Measurements from ENCODE around the gene FBRSL1.
A peak's percentile ranks its signal among the peaks of the same experiment; 100 is the strongest.

Gene FBRSL1

DNA sequence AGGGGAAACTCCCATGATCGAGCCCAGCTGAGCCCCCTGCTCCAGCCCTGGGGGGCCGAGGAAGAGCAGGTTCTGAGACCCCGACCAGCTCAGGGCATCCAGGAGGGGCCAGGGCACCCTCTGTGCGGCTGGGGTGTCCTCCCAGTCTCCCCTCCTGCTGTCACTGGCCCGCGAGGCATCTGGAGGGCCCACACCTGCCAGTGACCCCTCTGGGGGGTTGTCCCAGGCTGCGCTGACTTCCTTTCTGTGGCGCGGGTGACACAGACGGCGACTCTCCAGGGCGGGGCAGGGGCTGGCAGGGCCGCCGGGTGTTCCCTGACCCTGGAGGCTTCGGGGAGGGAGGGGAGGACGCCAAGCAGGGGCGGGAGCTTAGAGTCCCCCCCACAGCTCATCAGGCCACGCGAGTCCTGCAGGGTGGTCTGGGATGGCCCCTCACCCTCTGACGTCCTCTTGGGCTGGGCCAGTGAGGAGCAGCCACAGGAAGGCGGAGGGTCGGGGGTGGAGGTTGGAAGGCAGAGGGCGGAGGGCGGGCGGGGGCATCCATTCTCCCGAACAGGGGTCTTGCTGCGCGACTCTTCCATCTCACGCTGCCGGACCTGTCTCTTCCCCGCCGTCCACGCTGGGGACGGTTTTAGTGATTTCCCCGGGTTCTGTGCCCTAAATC lies 38.6 kb upstream of the FBRSL1 start:
- DNase-seq (ENCODE audit: low spot score) = peak; percentile 77
- TF ChIP-seq, protein P1, sequence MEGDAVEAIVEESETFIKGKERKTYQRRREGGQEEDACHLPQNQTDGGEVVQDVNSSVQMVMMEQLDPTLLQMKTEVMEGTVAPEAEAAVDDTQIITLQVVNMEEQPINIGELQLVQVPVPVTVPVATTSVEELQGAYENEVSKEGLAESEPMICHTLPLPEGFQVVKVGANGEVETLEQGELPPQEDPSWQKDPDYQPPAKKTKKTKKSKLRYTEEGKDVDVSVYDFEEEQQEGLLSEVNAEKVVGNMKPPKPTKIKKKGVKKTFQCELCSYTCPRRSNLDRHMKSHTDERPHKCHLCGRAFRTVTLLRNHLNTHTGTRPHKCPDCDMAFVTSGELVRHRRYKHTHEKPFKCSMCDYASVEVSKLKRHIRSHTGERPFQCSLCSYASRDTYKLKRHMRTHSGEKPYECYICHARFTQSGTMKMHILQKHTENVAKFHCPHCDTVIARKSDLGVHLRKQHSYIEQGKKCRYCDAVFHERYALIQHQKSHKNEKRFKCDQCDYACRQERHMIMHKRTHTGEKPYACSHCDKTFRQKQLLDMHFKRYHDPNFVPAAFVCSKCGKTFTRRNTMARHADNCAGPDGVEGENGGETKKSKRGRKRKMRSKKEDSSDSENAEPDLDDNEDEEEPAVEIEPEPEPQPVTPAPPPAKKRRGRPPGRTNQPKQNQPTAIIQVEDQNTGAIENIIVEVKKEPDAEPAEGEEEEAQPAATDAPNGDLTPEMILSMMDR (IDR thresholded peaks at IDR 0.05; ENCODE audit: extremely low read depth, missing control alignments) = no peak

DNA sequence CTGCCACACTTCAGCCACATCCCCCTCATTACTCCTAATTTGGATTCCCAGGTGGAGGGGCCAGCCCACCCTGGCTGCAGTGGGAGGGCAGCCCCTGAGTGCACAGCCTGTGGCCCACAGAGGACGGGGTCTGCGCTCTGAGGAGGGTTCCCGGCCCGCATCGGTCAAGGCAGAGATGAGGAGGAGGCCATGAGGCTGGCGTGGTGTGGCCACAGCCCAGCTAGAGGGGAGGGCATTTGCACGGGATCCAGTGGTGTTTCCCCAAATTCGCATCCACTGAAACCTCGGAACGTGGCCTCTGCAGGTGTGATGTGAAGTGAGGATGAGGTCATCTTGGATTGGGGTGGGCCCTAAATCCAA lies 38.1 kb upstream of the FBRSL1 start:
- no peak for DNase-seq (ENCODE audit: low spot score)
- TF ChIP-seq, protein P1 (IDR thresholded peaks at IDR 0.05; ENCODE audit: extremely low read depth, missing control alignments) = no peak

DNA sequence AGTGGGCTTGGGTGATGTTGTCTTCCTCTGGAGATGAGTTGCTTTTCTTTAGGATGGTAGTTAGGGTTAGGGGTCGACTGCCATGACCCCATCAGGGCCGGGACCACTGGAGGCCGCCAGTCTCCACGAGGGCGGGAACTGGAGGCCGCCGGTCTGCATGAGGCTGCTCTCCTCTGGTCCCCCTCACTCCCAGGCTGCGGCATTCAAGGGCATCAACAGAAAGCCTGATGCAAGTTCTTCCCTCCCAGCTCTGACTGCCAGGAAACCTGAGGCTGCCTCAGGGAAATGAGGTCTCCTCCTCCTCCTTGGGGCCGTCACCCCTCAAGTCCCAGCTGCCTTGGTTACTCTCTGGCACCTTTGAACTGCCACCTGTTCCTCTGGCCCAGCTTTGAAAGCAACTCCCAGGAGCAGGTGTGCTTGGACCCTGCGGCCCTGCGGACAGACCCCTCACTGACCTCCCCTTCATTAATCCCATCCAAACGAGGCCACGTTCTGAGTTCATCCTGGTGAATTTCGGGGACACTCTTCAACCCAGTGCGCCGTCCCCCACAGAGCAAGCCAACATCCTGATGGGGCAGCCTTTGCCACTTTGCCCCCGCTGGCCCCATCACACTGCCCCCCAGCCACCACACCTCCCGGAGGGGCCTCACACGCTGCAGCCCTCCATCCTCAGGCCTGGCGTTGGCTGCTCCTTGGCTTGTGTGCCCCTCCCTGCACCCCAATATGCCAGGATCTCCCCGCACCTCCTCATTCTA lies 37.2 kb upstream of the FBRSL1 start:
- no peak for DNase-seq (ENCODE audit: low spot score)
- TF ChIP-seq, protein P1 (IDR thresholded peaks at IDR 0.05; ENCODE audit: extremely low read depth, missing control alignments) = no peak

DNA sequence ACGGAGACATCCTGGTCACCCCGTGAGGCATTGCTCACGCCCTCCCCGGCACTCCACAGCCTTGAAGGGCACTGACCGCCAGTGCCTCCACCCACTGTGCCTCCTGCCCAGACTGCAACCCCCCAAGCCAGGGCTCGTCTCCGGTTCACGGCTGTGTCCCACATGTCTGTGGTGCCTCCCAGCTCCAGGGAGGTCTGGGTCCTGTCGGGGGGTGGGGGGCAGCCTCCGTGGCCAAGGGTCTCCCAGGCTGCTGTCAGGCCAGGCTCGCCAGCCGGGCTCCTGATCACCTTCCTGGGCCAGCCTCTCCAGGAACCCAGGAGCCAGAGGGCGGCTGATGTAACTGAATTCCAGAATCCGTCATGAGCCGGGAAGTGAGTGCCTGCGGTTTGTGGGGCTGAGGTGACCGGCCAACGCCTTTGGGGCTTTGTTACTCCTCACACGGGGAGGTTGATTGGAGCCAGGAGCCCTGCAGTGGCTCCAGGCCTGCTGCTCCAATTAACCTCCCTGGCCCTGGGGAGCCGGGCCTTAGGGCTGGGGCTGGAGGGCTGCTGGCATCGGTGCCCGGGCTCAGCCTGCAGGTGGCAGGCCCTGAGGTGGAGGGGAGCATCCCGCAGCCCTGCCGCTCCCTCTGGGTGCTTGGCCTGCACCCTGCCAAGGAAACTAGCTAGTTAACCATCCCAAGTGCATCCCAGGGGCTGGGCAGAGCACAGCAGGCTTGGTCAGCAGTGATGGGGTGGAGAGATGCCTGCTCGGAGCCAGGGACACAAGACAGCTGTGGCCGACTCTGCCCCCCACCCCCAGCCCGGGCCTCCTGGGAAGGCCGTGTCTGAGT lies 36.4 kb upstream of the FBRSL1 start:
- TF ChIP-seq, protein P1 (IDR thresholded peaks at IDR 0.05; ENCODE audit: extremely low read depth, missing control alignments) = no peak
- DNase-seq (ENCODE audit: low spot score) = no peak

DNA sequence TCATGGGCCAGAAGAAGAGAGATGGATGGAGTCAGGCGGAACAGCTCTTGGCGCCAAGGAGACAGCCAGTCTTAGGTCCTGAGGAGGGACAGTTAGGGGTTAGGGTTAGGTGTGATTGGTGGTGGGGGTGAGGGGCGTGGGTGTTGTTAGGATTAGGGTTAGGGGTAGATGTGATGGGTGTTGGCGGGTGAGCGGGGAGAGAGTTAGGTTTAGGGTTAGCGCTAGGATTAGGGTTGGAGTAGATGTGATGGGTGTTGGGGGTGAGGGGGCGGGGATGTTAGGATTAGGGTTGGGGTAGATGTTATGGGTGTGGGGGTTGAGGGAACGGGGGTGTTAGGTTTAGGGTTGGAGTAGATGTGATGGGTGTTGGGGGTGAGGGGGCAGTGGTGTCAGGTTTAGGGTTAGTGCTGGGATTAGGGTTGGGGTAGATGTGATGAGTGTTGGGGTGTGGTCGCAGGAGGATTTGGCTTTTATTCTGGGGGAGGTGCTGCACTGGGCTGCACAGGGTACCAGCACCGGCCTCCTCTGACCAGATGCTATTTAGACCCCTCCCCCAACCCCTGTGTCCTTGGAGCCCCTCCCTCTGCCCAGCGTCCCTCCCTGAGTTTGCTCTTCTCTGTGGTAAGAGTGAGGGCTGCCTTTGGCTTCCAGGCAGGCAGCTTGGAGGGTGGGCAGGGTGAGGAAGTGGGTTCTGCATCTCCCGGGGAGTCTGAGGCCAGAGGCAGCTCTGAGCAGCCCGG lies 35.6 kb upstream of the FBRSL1 start:
- TF ChIP-seq, protein P1 (IDR thresholded peaks at IDR 0.05; ENCODE audit: extremely low read depth, missing control alignments) = no peak
- no peak for DNase-seq (ENCODE audit: low spot score)

DNA sequence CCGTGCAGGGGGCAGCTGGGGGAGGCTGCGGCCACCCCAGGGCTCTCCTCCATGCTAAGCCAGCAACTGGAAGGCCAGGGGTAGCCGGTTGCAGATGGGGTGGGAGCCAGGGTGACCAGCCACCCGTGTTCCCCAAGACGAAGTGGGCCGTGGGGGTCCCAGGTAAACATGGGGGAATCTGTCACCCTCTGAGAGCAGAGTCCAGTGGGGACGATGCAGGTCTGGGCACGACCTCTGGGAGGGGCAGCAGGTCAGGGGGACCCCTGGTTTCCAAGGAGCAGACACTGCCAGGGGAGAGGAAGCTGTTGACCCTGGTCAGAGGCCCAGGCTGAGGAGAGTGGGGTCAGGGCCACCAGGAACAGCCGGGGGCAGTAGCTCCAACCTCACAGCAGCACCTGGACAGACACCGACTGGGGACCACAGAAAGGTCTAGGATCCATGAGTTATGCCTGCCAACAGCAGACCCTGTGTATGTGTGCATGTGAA lies 35.0 kb upstream of the FBRSL1 start:
- no peak for DNase-seq (ENCODE audit: low spot score)
- TF ChIP-seq, protein P1 (IDR thresholded peaks at IDR 0.05; ENCODE audit: extremely low read depth, missing control alignments) = no peak
